ENCODE results near the gene LMF1. TPM values are rescaled to one million over a fixed set of nuclear protein-coding genes. Genes with fewer than 3 reads are reported as not detected.

The LMF1 gene
- total and polyA plus RNA-seq, 2 experiments from 2014 or later, result 18.8 to 41.6 TPM

DNA sequence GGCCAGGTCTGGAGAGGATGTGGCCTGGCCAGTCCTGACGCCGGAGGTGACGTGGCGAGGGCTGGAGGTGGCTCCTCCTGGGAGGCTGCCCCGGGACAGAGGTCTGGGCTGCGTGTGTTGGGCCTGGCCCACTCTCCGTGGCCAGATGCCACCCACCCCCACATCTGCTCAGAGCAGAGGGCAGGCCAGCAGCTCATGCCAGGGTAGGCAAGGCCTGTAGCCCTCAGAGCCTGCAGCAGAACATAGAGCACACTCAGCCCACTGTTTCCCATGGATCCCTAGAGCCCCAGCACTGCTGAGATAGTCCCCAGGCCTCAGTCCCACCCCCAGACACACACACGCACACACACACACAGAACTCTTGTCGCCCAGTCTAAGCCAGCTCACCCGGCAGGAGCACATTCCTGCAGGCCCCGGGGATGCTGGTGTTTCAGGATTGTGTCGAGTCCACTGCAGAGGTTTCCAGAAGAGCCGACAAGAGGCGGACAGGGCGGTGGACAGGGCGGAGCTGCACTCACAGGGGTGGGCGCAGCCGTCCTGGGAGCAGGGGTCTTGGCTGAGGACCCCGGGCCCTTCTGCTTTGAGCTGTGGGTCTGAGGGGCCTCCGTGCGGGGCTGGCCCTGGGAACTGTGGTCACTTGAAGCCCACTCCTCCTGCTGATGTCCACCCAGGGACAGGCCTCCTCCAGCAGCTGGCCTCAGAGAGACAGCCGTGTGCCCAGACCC is 44.1 kb upstream of the LMF1 start:
- H3K27ac ChIP-seq, result peak overlapping the region; percentile 65
- peak in 1 of 2 donors; percentile 71 for DNase-seq (ENCODE audit: low read depth in 1 of 2, low spot score in 1 of 2)
- H3K36me3 ChIP-seq, result no peaks in the 10 kb centered on the region
- TF ChIP-seq, protein P1, sequence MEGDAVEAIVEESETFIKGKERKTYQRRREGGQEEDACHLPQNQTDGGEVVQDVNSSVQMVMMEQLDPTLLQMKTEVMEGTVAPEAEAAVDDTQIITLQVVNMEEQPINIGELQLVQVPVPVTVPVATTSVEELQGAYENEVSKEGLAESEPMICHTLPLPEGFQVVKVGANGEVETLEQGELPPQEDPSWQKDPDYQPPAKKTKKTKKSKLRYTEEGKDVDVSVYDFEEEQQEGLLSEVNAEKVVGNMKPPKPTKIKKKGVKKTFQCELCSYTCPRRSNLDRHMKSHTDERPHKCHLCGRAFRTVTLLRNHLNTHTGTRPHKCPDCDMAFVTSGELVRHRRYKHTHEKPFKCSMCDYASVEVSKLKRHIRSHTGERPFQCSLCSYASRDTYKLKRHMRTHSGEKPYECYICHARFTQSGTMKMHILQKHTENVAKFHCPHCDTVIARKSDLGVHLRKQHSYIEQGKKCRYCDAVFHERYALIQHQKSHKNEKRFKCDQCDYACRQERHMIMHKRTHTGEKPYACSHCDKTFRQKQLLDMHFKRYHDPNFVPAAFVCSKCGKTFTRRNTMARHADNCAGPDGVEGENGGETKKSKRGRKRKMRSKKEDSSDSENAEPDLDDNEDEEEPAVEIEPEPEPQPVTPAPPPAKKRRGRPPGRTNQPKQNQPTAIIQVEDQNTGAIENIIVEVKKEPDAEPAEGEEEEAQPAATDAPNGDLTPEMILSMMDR (IDR thresholded peaks at IDR 0.05; ENCODE audit: low read depth, low read length), result no peak
- peaks cover 4% of the 10 kb centered on the region for H3K4me1 ChIP-seq (ENCODE audit: low read depth)
- H3K4me3 ChIP-seq, result no peak overlapping the region
- H3K27me3 ChIP-seq, result no peaks in the 10 kb centered on the region
- H3K9me3 ChIP-seq (ENCODE audit: low read depth), result no peaks in the 10 kb centered on the region

- no peak overlapping the region for H3K4me3 ChIP-seq
- H3K9me3 ChIP-seq (ENCODE audit: low read depth), result no peaks in the 10 kb centered on the region
- H3K27me3 ChIP-seq, result no peaks in the 10 kb centered on the region
- H3K36me3 ChIP-seq, result no peaks in the 10 kb centered on the region
- TF ChIP-seq, protein P1 (IDR thresholded peaks at IDR 0.05; ENCODE audit: low read depth, low read length), result no peak
- H3K4me1 ChIP-seq (ENCODE audit: low read depth), result peaks cover 4% of the 10 kb centered on the region
- H3K27ac ChIP-seq, result no peak overlapping the region
- no peak for DNase-seq (ENCODE audit: low read depth in 1 of 2, low spot score in 1 of 2)
Measured at GRCh38 chr16:1014221-1014620, 43.4 kb upstream of the LMF1 start.

DNA sequence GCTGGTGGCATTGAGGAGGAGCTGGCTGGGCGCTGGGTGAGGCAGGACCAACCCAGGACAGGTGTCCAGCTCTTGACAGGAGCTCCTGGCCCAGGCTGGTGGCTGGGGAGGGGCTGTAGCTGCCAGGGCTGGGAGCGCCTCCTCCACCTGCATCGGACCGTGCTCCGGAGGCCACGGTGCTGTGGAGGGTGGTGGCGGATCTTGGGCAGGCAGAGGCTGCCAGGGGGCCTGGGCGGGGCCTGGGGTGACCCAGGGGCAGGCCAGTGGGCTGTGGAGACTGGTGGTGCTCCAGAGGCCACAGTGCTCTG is 42.8 kb upstream of the LMF1 start:
- H3K27me3 ChIP-seq, result no peaks in the 10 kb centered on the region
- TF ChIP-seq, protein P1 (IDR thresholded peaks at IDR 0.05; ENCODE audit: low read depth, low read length), result no peak
- H3K9me3 ChIP-seq (ENCODE audit: low read depth), result no peaks in the 10 kb centered on the region
- H3K36me3 ChIP-seq, result no peaks in the 10 kb centered on the region
- H3K27ac ChIP-seq, result no peak overlapping the region
- H3K4me3 ChIP-seq, result no peak overlapping the region
- DNase-seq (ENCODE audit: low read depth in 1 of 2, low spot score in 1 of 2), result no peak
- peaks cover 4% of the 10 kb centered on the region for H3K4me1 ChIP-seq (ENCODE audit: low read depth)

- no peaks in the 10 kb centered on the region for H3K27me3 ChIP-seq
- TF ChIP-seq, protein P1 (IDR thresholded peaks at IDR 0.05; ENCODE audit: low read depth, low read length), result no peak
- DNase-seq (ENCODE audit: low read depth in 1 of 2, low spot score in 1 of 2), result no peak
Measured at GRCh38 chr16:1012722-1013592, 42.2 kb upstream of the LMF1 start.

GRCh38 chr16:1012135-1012534 is 41.4 kb upstream of the LMF1 start:
- no peaks in the 10 kb centered on the region for H3K27me3 ChIP-seq
- DNase-seq (ENCODE audit: low read depth in 1 of 2, low spot score in 1 of 2), result no peak

More at GRCh38 chr16:1012722-1013592, 42.2 kb upstream of the LMF1 start:
- H3K36me3 ChIP-seq, result no peaks in the 10 kb centered on the region
- no peak overlapping the region for H3K4me3 ChIP-seq
- H3K27ac ChIP-seq, result no peak overlapping the region
- no peaks in the 10 kb centered on the region for H3K9me3 ChIP-seq (ENCODE audit: low read depth)
- H3K4me1 ChIP-seq (ENCODE audit: low read depth), result peaks cover 4% of the 10 kb centered on the region

More at GRCh38 chr16:1012135-1012534, 41.4 kb upstream of the LMF1 start:
- Histone ChIP-seq H3K9me3 (ENCODE audit: low read depth) (no peaks in the 10 kb centered on the region), H3K27ac (no peak overlapping the region), H3K4me3 (no peak overlapping the region), H3K36me3 (no peaks in the 10 kb centered on the region), H3K4me1 (ENCODE audit: low read depth) (peaks cover 4% of the 10 kb centered on the region)
- TF ChIP-seq, protein P1 (IDR thresholded peaks at IDR 0.05; ENCODE audit: low read depth, low read length), result no peak
